Activated CD4-positive, alpha-beta T cell treated with anti-CD3 and anti-CD28 coated beads for 24 hours (primary cell): ENCODE results near the gene ANK3.

Experiments used
- DNase-seq, 2 donors: peaks; one replicate each; pipeline ENCODE4 v3.0.0-alpha.2; 2020; ENCODE audit warnings: low read depth in 2 of 2

ANK3 gene

GRCh38 chr10:60377042-60377352, 12.7 kb downstream of the ANK3 start:
- no peak for DNase-seq

- DNase-seq = no peak
Observed at GRCh38 chr10:60376221-60377041, 13.2 kb downstream of the ANK3 start.

- no peak for DNase-seq
Observed at GRCh38 chr10:60375293-60376004, 14.2 kb downstream of the ANK3 start.

GRCh38 chr10:60374836-60375235, 14.8 kb downstream of the ANK3 start:
- no peak for DNase-seq

GRCh38 chr10:60372436-60372835, 17.2 kb downstream of the ANK3 start:
- no peak for DNase-seq

- no peak for DNase-seq
Observed at GRCh38 chr10:60369547-60369930, 20.1 kb downstream of the ANK3 start.

GRCh38 chr10:60368875-60369546, 20.7 kb downstream of the ANK3 start:
- DNase-seq = no peak

GRCh38 chr10:60367901-60368300, 21.8 kb downstream of the ANK3 start:
- DNase-seq = no peak

GRCh38 chr10:60367431-60367830, 22.2 kb downstream of the ANK3 start:
- no peak for DNase-seq

- no peak for DNase-seq
Observed at GRCh38 chr10:60367024-60367423, 22.7 kb downstream of the ANK3 start.

- no peak for DNase-seq
Observed at GRCh38 chr10:60363187-60363586, 26.5 kb downstream of the ANK3 start.

- no peak for DNase-seq
Observed at GRCh38 chr10:60362461-60362860, 27.2 kb downstream of the ANK3 start.

- DNase-seq = no peak
Observed at GRCh38 chr10:60359066-60359465, 30.6 kb downstream of the ANK3 start.

GRCh38 chr10:60358282-60358681, 31.4 kb downstream of the ANK3 start:
- no peak for DNase-seq

GRCh38 chr10:60353519-60354258, 36.0 kb downstream of the ANK3 start:
- no peak for DNase-seq

GRCh38 chr10:60352105-60352504, 37.6 kb downstream of the ANK3 start:
- no peak for DNase-seq

- no peak for DNase-seq
Observed at GRCh38 chr10:60351191-60351853, 38.4 kb downstream of the ANK3 start.

- no peak for DNase-seq
Observed at GRCh38 chr10:60350400-60350799, 39.3 kb downstream of the ANK3 start.

- DNase-seq = no peak
Observed at GRCh38 chr10:60349426-60349825, 40.2 kb downstream of the ANK3 start.

- no peak for DNase-seq
Observed at GRCh38 chr10:60348982-60349381, 40.7 kb downstream of the ANK3 start.

GRCh38 chr10:60347270-60347669, 42.4 kb downstream of the ANK3 start:
- DNase-seq = no peak

- no peak for DNase-seq
Observed at GRCh38 chr10:60346661-60347060, 43.0 kb downstream of the ANK3 start.
